Measurements from ENCODE around the gene SHISA6.

Gene SHISA6

GRCh38 chr17:11550431-11550830 is 309.4 kb downstream of the SHISA6 start:
- no peak for TF ChIP-seq CTCF (conservative IDR thresholded peaks at IDR 0.05; ENCODE audit: low read depth, low read length)
- H3K4me3 ChIP-seq (ENCODE audit: low read length), result no peak overlapping the region
- no peak for DNase-seq (ENCODE audit: low read depth)

GRCh38 chr17:11551442-11551841 is 310.4 kb downstream of the SHISA6 start:
- H3K4me3 ChIP-seq (ENCODE audit: low read length), result no peak overlapping the region
- TF ChIP-seq CTCF (conservative IDR thresholded peaks at IDR 0.05; ENCODE audit: low read depth, low read length), result no peak
- DNase-seq (ENCODE audit: low read depth), result no peak

GRCh38 chr17:11553135-11553534 is 312.1 kb downstream of the SHISA6 start:
- no peak for DNase-seq (ENCODE audit: low read depth)
- no peak for TF ChIP-seq CTCF (conservative IDR thresholded peaks at IDR 0.05; ENCODE audit: low read depth, low read length)
- no peak overlapping the region for H3K4me3 ChIP-seq (ENCODE audit: low read length)

GRCh38 chr17:11554042-11554441 is 313.0 kb downstream of the SHISA6 start:
- TF ChIP-seq CTCF (conservative IDR thresholded peaks at IDR 0.05; ENCODE audit: low read depth, low read length), result no peak
- no peak overlapping the region for H3K4me3 ChIP-seq (ENCODE audit: low read length)
- no peak for DNase-seq (ENCODE audit: low read depth)

GRCh38 chr17:11554542-11554941 is 313.5 kb downstream of the SHISA6 start:
- H3K4me3 ChIP-seq (ENCODE audit: low read length), result no peak overlapping the region
- DNase-seq (ENCODE audit: low read depth), result no peak
- no peak for TF ChIP-seq CTCF (conservative IDR thresholded peaks at IDR 0.05; ENCODE audit: low read depth, low read length)

- TF ChIP-seq CTCF (conservative IDR thresholded peaks at IDR 0.05; ENCODE audit: low read depth, low read length), result no peak
- no peak overlapping the region for H3K4me3 ChIP-seq (ENCODE audit: low read length)
- DNase-seq (ENCODE audit: low read depth), result no peak
Measured at GRCh38 chr17:11555530-11555929, 314.5 kb downstream of the SHISA6 start.

GRCh38 chr17:11557727-11558452 is 316.9 kb downstream of the SHISA6 start:
- DNase-seq (ENCODE audit: low read depth), result no peak
- no peak for TF ChIP-seq CTCF (conservative IDR thresholded peaks at IDR 0.05; ENCODE audit: low read depth, low read length)
- no peak overlapping the region for H3K4me3 ChIP-seq (ENCODE audit: low read length)
